PC-3 (cell line): ENCODE data around the gene BAG3. TPM values are rescaled to one million over a fixed set of nuclear protein-coding genes. Genes with fewer than 3 reads are reported as not detected.

Experiments
- ATAC-seq: fragments of 200-7000 bp; cut with Tn5 transposase; 2 replicates; pipeline ENCODE4 v1.9.1; 2020; ENCODE audit warnings: mild to moderate bottlenecking, moderate library complexity
- BruUV-seq: library from RNA; stranded (reverse); fragments of 400-500 nt; replicated peaks from 2 replicates; lab custom pipeline; 2021; lab: Mats Ljungman, UMichigan
- CTCF ChIA-PET: fragments of 300-600 bp; sonication (Branson Sonifier 250); formaldehyde crosslinking; loops from one replicate; lab custom pipeline; 2022; ENCODE audit warnings: antibody characterized with exemption; lab: Charles Lee
- POLR2A ChIA-PET: fragments of 300-600 bp; sonication (Branson Sonifier 250); formaldehyde crosslinking; loops from one replicate; lab custom pipeline; 2022; ENCODE audit warnings: antibody characterized with exemption; ENCODE audit not compliant: unreplicated experiment; lab: Charles Lee
- DNase-seq: peaks from one replicate; pipeline ENCODE4 v3.0.0-alpha.2; 2015
- H2AFZ ChIP-seq: fragments of 300-600 bp; sonication (generic); 2 replicates; pipeline ENCODE4 v1.6.0; 2016; ENCODE audit warnings: antibody characterized with exemption, low read length
- H3F3A ChIP-seq: fragments of 300-600 bp; sonication (generic); one replicate; pipeline ENCODE4 v1.6.0; 2017; ENCODE audit warnings: antibody characterized with exemption, low read length, control low read depth, mild to moderate bottlenecking; ENCODE audit not compliant: unreplicated experiment
- H3K27ac ChIP-seq: fragments of 300-600 bp; sonication (generic); 2 replicates; pipeline ENCODE4 v1.5.1; 2016; ENCODE audit warnings: mild to moderate bottlenecking, low read length
- H3K27me3 ChIP-seq: fragments of 300-600 bp; sonication (generic); 2 replicates; pipeline ENCODE4 v1.6.1; 2016; ENCODE audit warnings: low read length, mixed read lengths
- H3K36me3 ChIP-seq: fragments of 300-600 bp; sonication (generic); 2 replicates; pipeline ENCODE4 v1.6.1; 2016; ENCODE audit warnings: low read depth, mixed run types, low read length, mixed read lengths
- H3K4me1 ChIP-seq: fragments of 300-600 bp; sonication (generic); 2 replicates; pipeline ENCODE4 v1.5.1; 2016; ENCODE audit warnings: low read length; ENCODE audit not compliant: insufficient read depth
- H3K4me2 ChIP-seq: fragments of 300-600 bp; sonication (generic); 2 replicates; pipeline ENCODE4 v1.6.0; 2016; ENCODE audit warnings: low read length
- H3K4me3 ChIP-seq: fragments of 300-600 bp; sonication (generic); 2 replicates; pipeline ENCODE4 v1.5.1; 2016; ENCODE audit warnings: mild to moderate bottlenecking, low read length, mixed read lengths
- H3K79me2 ChIP-seq: fragments of 300-600 bp; sonication (generic); 2 replicates; pipeline ENCODE4 v1.6.1; 2017; ENCODE audit warnings: low read length, mixed read lengths
- H3K9ac ChIP-seq: fragments of 300-600 bp; sonication (generic); 2 replicates; pipeline ENCODE4 v1.6.0; 2016; ENCODE audit warnings: mild to moderate bottlenecking, low read length
- H3K9me2 ChIP-seq: fragments of 300-600 bp; sonication (generic); replicated peaks from 2 replicates; pipeline ENCODE4 v1.6.1; 2016; ENCODE audit warnings: mixed run types, low read length, mixed read lengths
- H3K9me3 ChIP-seq: fragments of 300-600 bp; sonication (generic); 2 replicates; pipeline ENCODE4 v1.6.1; 2016; ENCODE audit warnings: low read length, mixed read lengths
- H4K20me1 ChIP-seq: fragments of 300-600 bp; sonication (generic); 2 replicates; pipeline ENCODE4 v1.6.1; 2016; ENCODE audit warnings: low read length, mixed read lengths
- CTCF ChIP-seq: fragments of 300-600 bp; sonication (generic); conservative IDR thresholded peaks from 2 replicates; pipeline ENCODE4 v1.5.1; 2017; ENCODE audit warnings: antibody characterized with exemption, low read depth, mild to moderate bottlenecking, low read length
- EZH2 ChIP-seq: fragments of 300-600 bp; sonication (generic); IDR thresholded peaks from one replicate; pipeline ENCODE4 v1.6.1; 2017; ENCODE audit warnings: antibody characterized with exemption, mild to moderate bottlenecking, low read length; ENCODE audit not compliant: unreplicated experiment
- EZH2phosphoT487 ChIP-seq: fragments of 300-600 bp; sonication (generic); IDR thresholded peaks from 2 replicates; pipeline ENCODE4 v1.6.1; 2018; ENCODE audit warnings: mild to moderate bottlenecking, antibody characterized with exemption, low read length, borderline replicate concordance
- intact Hi-C: fragments of 100-400 bp; cut with micrococcal nuclease; formaldehyde crosslinking; loops from 2 replicates; pipeline ENCODE4 v1.9.0; 2023
- total RNA-seq: library from RNA; depleted of rRNA; stranded (reverse); fragments of >200 nt; gene quantifications from 2 replicates; pipeline ENCODE4 v1.2.3, GENCODE V29; 2014

The BAG3 gene
- total RNA-seq, 1 experiment from 2014 or later = 47.1 TPM

GRCh38 chr10:119693262-119693957 is 42.2 kb downstream of the BAG3 start:
- Histone ChIP-seq H3K9ac (no peak overlapping the region), H4K20me1 (no peaks in the 10 kb centered on the region), H3K4me2 (no peak overlapping the region), H3K4me3 (no peak overlapping the region), H3K9me3 (no peaks in the 10 kb centered on the region), H2AFZ (no peak overlapping the region), H3F3A (no peaks in the 10 kb centered on the region), H3K27ac (no peak overlapping the region), H3K9me2 (no peaks in the 10 kb centered on the region), H3K4me1 (peaks cover 2% of the 10 kb centered on the region), H3K27me3 (no peaks in the 10 kb centered on the region), H3K79me2 (no peaks in the 10 kb centered on the region), H3K36me3 (no peaks in the 10 kb centered on the region)
- CTCF ChIA-PET = no interaction called here
- POLR2A ChIA-PET = no interaction called here
- TF ChIP-seq EZH2phosphoT487 (no peak), CTCF (no peak), EZH2 (no peak)
- no TSS peak for BruUV-seq
- no peak for DNase-seq
- ATAC-seq = no peak
- intact Hi-C loops = no loop called here

- DNase-seq = no peak
- no peak for TF ChIP-seq EZH2phosphoT487
- TF ChIP-seq CTCF = no peak
- TF ChIP-seq EZH2 = no peak
- H3F3A ChIP-seq = no peaks in the 10 kb centered on the region
- no TSS peak for BruUV-seq
- ChIA-PET POLR2A (no interaction called here), CTCF (no interaction called here)
- H3K79me2 ChIP-seq = no peaks in the 10 kb centered on the region
- H3K4me3 ChIP-seq = no peak overlapping the region
- intact Hi-C loops = no loop called here
- no peaks in the 10 kb centered on the region for H3K9me2 ChIP-seq
- no peak overlapping the region for H2AFZ ChIP-seq
- no peaks in the 10 kb centered on the region for H3K4me1 ChIP-seq
- no peaks in the 10 kb centered on the region for H4K20me1 ChIP-seq
- H3K9me3 ChIP-seq = no peaks in the 10 kb centered on the region
- no peaks in the 10 kb centered on the region for H3K27me3 ChIP-seq
- no peak overlapping the region for H3K4me2 ChIP-seq
- no peak overlapping the region for H3K9ac ChIP-seq
- no peaks in the 10 kb centered on the region for H3K36me3 ChIP-seq
- no peak for ATAC-seq
- no peak overlapping the region for H3K27ac ChIP-seq
Measured at GRCh38 chr10:119694608-119695007, 43.4 kb downstream of the BAG3 start.

- TF ChIP-seq EZH2 = no peak
- no peak for TF ChIP-seq EZH2phosphoT487
- no peak for TF ChIP-seq CTCF
- intact Hi-C loops = no loop called here
- H3K79me2 ChIP-seq = no peaks in the 10 kb centered on the region
- no peaks in the 10 kb centered on the region for H3K9me2 ChIP-seq
- no peaks in the 10 kb centered on the region; the same call in 1 of the 2 replicates for H3K4me1 ChIP-seq
- no peak for ATAC-seq
- no TSS peak for BruUV-seq
- DNase-seq = no peak
- H3K9me3 ChIP-seq = no peaks in the 10 kb centered on the region
- no peaks in the 10 kb centered on the region for H3K27me3 ChIP-seq
- H3K27ac ChIP-seq = no peak overlapping the region
- no peak overlapping the region for H3K4me3 ChIP-seq
- H2AFZ ChIP-seq = no peak overlapping the region
- H4K20me1 ChIP-seq = no peaks in the 10 kb centered on the region
- H3F3A ChIP-seq = no peaks in the 10 kb centered on the region
- no peaks in the 10 kb centered on the region for H3K36me3 ChIP-seq
- ChIA-PET POLR2A (no interaction called here), CTCF (no interaction called here)
- no peak overlapping the region for H3K4me2 ChIP-seq
- H3K9ac ChIP-seq = no peak overlapping the region
Measured at GRCh38 chr10:119700321-119700954, 49.3 kb downstream of the BAG3 start.
